ENCODE data around the gene LRRC8A.
"Not testable (repeated sequence)": the region's sequence is repeated elsewhere in the genome, so short reads cannot be mapped to it uniquely, and the experiment has no call there.

Gene LRRC8A

DNA sequence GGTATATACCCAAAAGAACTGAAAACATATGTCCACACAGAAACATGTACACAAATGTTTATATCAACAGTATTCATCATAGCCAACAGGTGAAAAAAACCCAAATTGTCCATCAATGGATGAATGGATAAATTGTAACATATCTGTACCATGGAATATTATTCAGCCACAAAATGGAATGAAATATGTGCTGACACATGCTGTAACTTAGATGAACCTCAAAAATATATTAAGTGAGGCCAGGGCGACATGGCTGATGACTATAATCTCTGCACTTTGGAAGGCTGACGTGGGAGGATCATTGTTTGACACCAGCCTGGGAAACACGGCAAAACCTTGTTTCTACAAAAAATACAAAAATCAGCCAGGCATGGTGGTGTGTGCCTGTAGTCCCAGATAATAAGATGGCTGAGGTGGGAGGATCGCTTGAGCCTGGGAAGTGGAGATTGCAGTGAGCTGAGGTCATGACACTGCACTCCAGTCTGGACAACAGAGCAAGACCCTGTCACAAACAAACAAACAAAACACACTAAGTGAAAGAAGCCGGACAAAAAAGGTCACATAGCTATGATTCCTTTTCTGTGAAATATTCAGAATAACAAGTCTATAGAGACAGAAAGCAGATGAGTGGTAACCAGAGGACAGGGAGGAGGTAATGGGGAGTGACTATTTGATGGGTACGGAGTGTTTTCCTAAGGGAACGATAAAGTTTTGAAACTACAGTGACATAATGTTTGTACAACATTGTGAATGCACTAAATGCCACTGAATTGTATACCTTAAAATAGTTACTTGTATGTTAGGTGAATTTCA lies 11.6 kb upstream of the LRRC8A start:
- DNase-seq (ENCODE audit: low spot score), result no peak

DNA sequence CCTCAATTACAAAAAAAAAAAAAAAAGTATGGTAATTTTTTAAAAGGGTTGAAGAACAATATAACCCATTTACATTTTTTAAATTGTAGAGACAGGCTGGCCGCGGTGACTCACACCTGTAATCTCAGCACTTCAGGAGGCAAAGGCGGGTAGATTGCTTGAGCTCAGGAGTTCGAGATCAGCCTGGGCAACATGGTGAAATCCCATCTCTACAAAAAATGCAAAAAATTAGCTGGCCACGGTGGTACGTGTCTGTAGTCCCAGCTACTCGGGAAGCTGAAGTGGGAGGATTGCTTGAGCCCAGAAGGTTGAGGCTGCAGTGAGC lies 11.0 kb upstream of the LRRC8A start:
- not testable (repeated sequence) for DNase-seq (ENCODE audit: low spot score)

DNA sequence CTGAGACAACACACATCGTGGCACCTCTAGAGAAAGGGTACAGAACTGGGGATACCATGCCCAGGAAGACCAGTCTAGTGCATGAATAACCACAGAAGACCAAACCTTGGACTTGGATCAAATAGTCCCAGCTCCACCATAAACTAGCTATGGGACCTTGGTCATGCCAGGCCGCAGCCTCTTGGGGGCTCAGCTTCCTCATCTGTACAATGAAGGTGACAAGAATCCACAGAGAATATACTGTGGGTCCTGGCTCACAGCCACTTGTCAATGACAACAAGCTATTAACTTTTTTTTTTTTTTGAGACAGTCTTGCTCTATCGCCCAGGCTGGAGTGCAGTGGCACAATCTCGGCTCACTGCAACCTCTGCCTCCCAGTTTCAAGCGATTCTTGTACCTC lies 4.1 kb upstream of the LRRC8A start:
- DNase-seq (ENCODE audit: low spot score), result no peak

DNA sequence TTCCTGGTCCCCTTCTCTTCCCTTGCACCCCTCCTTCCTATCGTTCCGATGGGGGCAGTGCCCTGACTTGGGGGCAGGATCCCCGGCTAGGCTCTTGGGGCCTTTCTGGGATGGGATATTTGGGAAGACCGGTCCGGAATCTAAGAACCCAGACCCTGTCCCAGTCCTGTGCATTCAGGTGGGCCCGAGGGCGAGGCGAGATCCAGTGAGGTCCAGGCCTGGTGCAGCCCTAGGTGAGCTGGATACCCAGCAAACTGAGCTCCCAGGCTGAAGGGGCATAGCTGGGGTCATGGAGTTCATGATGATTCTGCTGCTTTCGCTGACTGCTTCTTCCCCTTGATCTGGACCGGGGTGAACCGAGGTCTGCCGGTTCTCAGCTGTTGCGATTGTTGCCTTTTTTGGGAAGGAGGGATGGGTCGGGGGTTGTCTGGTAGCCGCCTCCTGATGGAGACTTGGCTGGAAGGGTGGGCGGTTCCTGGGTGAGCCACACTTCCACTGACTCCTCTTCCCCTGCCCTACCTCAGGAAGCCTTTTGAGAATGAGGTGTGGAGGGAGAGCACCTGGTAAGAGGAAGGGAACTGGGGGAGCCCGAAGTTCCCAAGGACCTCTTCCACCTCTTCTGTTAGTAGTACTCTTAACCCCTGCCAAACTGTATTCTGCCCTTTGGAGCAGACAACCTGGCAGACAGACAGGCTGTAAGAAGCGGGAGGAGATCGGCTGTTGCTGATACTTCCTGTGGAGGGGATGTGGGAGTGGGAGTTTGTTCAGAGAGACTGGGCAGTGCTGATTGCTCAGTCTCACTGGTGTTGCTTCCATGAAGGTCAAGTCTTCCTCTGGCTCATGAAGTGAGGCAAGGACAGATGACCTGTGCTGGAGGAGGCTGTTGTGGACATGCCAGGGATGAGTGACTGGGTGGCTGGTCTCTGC lies 1.0 kb downstream of the LRRC8A start:
- DNase-seq (ENCODE audit: low spot score), result no peak

GRCh38 chr9:128884164-128884563 lies 2.2 kb downstream of the LRRC8A start:
- no peak for DNase-seq (ENCODE audit: low spot score)

DNA sequence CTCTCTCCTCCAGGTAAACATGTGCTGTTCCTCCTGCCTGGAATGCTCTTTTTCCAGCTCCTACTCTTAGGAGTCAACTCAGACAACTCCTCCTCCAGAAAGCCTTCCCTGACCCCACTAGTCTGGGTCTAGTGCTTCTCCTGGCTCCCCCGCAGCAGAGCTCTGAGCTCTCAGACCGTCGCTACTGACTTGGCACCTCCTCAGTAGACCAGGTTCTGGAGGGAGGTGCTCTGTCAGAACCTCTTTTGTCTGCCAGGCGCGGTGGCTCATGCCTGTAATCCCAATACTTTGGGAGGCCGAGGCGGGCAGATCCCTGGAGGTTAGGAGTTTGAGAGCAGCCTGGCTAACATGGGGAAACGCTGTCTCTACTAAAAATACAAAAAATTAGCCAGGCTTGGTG lies 3.4 kb downstream of the LRRC8A start:
- DNase-seq (ENCODE audit: low spot score), result no peak

DNA sequence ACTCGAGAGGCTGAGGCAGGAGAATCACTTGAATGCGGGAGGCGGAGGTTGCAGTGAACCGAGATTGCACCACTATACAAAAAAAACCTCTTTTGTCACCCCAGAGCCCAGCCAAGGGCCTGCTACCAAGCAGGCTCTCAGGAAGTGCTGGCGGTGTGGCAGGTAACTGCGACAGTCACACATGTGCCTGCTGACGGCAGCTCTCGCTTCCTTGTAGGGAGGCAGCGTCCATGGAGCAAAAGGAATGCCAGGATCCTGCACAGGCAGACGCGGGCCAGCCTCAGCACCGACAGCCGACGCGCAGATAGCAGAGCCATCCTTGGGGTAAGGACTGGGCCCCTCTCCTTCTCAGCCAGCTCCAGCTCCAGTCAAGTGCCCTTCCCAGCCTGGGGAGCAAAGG lies 3.9 kb downstream of the LRRC8A start:
- no peak for DNase-seq (ENCODE audit: low spot score)

- DNase-seq (ENCODE audit: low spot score), result no peak
Measured at GRCh38 chr9:128886211-128886891, 4.4 kb downstream of the LRRC8A start.

DNA sequence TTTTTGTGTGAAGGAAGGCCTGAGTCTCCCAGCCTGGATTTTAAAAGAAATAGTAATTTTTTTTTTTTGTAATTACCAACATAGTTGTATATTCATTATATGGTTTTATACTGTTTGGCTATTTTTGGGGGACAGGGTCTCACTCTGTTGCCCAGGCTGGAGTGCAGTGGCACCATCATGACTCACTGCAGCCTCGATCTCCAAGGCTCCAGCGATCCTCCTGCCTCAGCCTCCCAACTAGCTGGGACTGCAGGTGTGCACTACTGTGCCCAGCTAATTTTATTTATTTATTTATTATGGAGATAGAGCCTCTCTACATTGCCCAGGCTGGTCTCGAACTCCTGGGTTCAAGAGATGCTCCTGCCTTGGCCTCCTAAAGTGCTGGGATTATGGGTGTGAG lies 5.1 kb downstream of the LRRC8A start:
- DNase-seq (ENCODE audit: low spot score), result no peak

DNA sequence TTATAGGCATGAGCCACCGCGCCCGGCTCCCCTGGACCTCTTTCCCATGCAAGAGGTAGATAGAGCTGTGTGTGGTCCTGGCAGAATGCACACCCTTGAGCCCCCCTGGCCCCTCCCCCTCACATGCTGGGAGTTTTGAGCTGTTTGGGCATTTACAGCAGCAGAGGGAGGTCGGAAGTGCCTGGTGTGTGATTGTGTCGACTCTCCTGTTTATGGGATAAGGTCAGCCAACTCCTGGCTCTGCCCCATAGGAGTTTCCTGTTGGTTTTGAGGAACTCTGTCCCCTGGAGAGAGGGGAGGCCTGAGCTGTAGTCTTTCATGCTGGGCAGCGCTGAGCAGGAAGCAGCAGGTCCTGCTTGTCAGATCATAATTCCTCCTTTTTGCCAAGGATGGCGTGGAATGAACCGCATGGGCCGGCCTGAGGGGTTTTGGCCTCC lies 6.0 kb downstream of the LRRC8A start:
- no peak for DNase-seq (ENCODE audit: low spot score)

DNA sequence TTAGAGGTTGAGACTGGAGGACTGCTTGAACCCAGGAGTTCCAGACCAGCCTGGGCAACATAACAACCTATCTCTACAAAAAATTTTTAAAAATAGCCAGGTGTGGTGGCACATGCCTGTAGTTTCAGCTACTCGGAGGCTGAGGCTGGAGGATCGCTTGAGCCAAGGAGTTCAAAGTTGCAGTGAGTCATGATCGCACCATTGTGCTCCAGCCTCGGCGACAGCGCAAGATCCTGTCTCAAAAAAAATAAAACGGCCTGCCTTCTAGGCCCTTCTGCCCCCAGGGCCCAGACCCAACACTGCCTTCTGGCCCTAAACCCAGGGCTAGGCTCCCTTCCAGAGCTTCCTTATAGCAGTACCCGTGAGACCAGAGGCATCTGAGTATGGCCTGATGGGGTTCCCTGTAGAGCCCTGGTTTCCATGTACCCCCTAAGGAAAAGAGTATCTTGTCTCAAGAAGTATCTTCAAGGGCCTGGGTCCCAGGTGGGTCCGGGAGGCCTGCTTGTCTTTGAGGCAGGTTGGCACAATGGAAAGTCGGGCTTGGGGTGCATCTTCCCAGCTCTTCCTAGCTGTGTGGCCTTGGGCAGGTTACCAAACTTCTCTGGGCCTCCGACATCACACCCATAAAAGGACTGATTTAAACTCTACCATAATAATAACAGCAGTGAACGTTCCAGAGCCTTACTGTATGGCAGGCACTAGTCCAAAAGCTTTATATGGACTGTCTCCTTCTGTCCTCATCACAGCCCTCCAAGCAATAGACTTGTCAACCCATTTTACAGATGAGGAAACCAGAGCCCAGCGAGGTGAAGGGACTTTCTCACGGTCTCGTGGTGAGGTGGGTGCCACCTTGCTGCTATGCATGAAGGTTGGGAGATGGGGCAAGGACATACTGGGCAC lies 9.6 kb downstream of the LRRC8A start:
- DNase-seq (ENCODE audit: low spot score), result no peak

DNA sequence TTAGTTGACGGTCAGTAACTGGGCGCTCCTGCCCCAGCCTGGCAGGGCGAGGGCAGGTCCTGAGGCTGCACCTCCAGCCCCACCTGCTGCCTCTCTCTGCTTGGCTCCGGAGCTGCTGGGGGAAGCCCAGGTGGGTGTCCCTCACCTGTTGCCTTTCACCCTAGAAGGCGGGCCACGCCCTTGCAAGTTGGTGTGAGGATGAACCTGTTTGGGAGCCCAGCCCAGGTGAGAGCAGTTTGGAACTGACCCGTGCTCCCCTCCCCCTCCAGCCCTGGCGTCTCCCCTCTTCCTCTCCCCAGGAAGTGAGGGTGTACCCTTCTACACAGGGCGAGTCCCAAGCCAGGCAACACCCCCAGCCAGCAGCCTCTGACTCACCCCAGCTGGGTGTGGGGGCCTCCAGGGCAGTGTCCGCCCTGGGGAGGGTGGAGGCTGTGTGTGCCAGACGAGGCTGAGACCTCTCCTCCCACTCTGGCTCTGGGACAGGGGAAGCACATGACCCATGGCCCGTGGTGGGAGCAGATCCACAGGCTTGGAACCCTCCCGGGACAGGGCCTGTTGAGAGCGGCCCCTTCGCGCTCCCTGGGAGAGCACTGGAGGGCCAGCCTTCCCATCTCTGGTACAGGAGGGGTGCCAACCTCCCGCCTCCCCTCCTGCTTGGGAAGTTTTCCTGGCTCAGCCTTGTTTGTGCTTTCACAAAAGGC lies 10.4 kb downstream of the LRRC8A start:
- peak; percentile 51 for DNase-seq (ENCODE audit: low spot score)

DNA sequence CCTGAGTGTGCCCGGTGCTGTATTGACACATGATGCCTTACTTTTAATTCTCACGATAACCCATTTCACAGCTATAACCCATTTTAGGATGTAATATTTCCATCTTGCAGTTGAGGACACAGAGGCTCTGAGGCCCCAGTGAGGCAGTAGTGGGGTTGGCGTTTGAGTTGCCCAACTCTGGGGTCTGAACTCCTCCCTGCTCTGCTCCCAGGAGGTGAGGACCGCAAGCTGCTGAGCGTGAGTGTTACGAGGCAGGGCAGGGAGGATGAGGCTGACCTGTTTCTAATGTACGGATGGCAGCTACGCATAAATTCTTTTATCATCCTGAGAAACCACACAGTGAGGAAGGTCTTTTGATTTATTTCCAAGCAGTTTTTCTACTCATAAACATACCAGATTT lies 11.4 kb downstream of the LRRC8A start:
- DNase-seq (ENCODE audit: low spot score), result no peak

- DNase-seq (ENCODE audit: low spot score), result no peak
Measured at GRCh38 chr9:128894764-128895163, 12.8 kb downstream of the LRRC8A start.

DNA sequence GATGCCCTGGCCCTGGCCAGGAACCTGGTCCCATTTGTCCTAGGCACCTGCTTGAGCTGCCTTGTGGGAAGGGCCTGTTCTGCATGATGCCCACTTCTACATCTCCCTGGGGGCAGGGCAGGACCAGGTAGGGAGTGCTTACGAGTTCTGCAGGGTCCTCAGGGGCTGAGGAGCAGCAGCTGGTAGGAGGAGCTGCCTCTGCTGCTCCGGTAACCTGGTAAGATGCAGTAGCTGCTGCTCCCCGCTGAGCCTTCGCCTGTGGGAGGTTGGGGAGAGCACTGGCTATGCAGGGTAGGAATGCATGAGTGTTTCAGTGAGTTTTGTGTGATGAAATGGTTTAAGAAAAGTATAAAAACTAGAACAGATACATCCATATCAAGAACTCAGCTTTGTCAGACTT lies 13.6 kb downstream of the LRRC8A start:
- no peak for DNase-seq (ENCODE audit: low spot score)

GRCh38 chr9:128898382-128898781 lies 16.4 kb downstream of the LRRC8A start:
- no peak for DNase-seq (ENCODE audit: low spot score)

DNA sequence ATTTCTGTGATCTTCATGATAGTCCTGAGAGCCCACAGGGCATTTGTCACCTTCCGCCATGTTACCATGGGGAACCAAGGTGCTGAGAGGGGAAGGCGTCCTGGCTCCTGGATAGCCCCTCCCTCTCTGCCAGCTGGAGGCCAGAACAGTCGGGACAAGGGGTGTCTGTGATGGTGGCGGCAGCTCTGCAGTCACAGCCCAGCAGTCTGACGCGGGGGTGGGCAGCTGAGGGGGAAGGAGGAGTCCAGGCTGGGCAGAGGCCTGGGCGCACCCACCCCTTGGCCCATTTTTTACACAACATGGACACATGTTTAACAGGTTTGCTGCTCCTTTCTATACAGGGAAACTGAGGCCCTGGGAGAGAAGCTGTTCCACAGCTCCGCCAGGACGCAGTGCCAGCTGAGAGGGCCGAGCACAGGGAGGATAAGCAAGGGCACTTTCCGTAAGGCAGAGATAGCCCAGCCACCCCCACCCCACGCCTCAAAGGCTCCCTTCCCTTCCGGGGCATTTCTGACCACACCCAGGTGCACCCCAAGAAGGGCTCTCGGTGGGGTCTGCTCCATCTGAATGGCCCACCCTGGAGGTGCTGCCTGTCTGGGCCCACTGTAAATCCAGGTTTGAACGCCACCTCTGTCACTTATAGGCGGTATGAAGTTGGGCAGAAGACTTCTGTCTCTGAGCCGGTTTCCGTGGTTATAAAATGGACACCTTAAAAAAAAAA lies 17.1 kb downstream of the LRRC8A start:
- DNase-seq (ENCODE audit: low spot score), result no peak

DNA sequence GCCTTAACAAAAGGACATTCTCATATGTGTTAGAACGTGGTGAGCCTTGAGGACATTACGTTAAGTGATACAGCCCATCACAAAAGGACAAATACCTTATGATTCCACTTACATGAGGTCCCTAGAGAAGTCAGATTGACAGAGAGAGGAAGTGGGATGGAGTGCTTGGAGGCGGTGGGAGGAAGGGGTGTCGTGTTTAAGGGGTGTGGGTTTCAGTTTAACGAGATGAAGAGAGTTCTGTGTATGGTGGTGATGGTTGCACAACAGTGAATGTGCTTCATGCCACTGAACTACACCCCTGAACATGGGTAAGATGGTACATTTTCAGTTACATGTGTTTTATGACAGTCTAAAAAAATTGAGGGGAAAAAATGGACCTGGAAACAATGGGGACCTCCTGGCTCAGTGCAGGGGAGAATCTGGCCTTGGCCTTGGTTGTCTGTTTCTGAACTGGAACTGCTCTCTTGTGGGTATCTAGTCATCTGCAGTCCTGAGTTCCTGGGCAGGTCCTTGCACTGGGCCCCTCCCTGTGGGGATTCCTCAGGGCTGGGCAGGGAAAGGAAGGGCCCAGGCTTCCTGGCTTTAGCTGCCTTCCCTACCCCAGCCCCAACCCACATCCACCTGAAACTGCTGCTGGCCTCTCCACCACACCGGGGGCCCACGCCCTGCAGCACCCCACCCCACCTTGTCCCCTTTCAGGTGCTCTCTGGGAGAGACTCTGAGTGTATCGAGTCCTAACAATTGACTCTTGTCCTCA lies 17.8 kb downstream of the LRRC8A start:
- DNase-seq (ENCODE audit: low spot score), result peak; percentile 28

DNA sequence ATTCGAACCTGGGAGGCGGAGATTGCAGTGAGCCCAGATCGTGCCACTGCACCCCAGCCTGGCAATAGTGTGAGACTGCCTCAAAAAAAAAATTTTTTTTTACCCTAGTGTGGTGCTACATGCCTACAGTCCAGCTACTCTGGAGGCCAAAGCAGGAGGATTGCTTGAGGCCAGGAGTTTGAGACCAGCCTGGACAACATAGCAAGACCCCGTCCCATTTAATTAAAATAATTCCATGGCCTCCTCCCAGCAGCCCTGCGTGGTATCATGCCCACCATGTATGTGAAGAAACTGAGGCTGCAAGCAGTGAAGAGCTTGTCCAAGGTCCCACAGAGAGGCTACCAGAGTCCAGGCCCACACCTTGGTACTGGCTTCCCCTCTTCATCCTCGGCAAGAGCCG lies 19.4 kb downstream of the LRRC8A start:
- DNase-seq (ENCODE audit: low spot score), result no peak

- DNase-seq (ENCODE audit: low spot score), result no peak
Measured at GRCh38 chr9:128901822-128902221, 19.9 kb downstream of the LRRC8A start.
